ENCODE measurements around the gene LMNB1.
"Not testable (repeated sequence)": the region's sequence is repeated elsewhere in the genome, so short reads cannot be mapped to it uniquely, and the experiment has no call there.

Gene LMNB1

GRCh38 chr5:126776499-126777256 is at the start of gene LMNB1:
LMNB1 (plus strand) TSS chr5:126777136; CDS start chr5:126777509, 373 bp downstream.
- no peaks in the 10 kb centered on the region for H3K36me3 ChIP-seq (ENCODE audit: insufficient read depth, low read length)
- H3K9me3 ChIP-seq (ENCODE audit: insufficient read depth, low read depth, low read length): no peaks in the 10 kb centered on the region
- peaks cover 13% of the 10 kb centered on the region for H3K4me1 ChIP-seq (ENCODE audit: insufficient read depth, low read length, poor library complexity, severe bottlenecking)
- peaks cover 54% of the 10 kb centered on the region for H3K79me2 ChIP-seq (ENCODE audit: insufficient read depth, low read length)
- H3K27me3 ChIP-seq (ENCODE audit: insufficient read depth, low read length, poor library complexity, severe bottlenecking): peaks cover 8% of the 10 kb centered on the region
- H3K9me2 ChIP-seq (replicated peaks; ENCODE audit: low read depth, low read length): no peaks in the 10 kb centered on the region
- peak within 1 kb of the TSS; percentile 91 for H3K4me2 ChIP-seq (ENCODE audit: low read depth, low read length, poor library complexity, severe bottlenecking)
- H3K4me3 ChIP-seq (ENCODE audit: low read length, poor library complexity, severe bottlenecking): peak within 1 kb of the TSS; percentile 96
- peaks cover 28% of the 10 kb centered on the region for H4K20me1 ChIP-seq (ENCODE audit: insufficient read depth, low read length, poor library complexity, severe bottlenecking)
- TF ChIP-seq CTCF (conservative IDR thresholded peaks at IDR 0.05; ENCODE audit: low read length) (no peak), EZH2phosphoT487 (IDR thresholded peaks at IDR 0.05; ENCODE audit: borderline replicate concordance) (no peak)
- H3K9ac ChIP-seq (ENCODE audit: low read depth, low read length, poor library complexity, severe bottlenecking): peak within 1 kb of the TSS; percentile 100
- no peaks in the 10 kb centered on the region for H3F3A ChIP-seq (ENCODE audit: low read depth)
- H2AFZ ChIP-seq (ENCODE audit: low read length): peak within 1 kb of the TSS; percentile 75; the same call in 1 of the 2 replicates

- Histone ChIP-seq H3F3A (ENCODE audit: low read depth) (no peaks in the 10 kb centered on the region), H2AFZ (ENCODE audit: low read length) (no peak overlapping the region)
- TF ChIP-seq CTCF (conservative IDR thresholded peaks at IDR 0.05; ENCODE audit: low read length) (no peak), EZH2phosphoT487 (IDR thresholded peaks at IDR 0.05; ENCODE audit: borderline replicate concordance) (no peak)
Observed at GRCh38 chr5:126732716-126733115, 44.2 kb upstream of the LMNB1 start.

GRCh38 chr5:126734573-126734972 is 42.4 kb upstream of the LMNB1 start:
- not testable (repeated sequence) for H3K9me2 ChIP-seq (replicated peaks; ENCODE audit: low read depth, low read length); H3K36me3 ChIP-seq (ENCODE audit: insufficient read depth, low read length); H3K4me2 ChIP-seq (ENCODE audit: low read depth, low read length, poor library complexity, severe bottlenecking); H3K9me3 ChIP-seq (ENCODE audit: insufficient read depth, low read depth, low read length); H3K4me3 ChIP-seq (ENCODE audit: low read length, poor library complexity, severe bottlenecking); H3K4me1 ChIP-seq (ENCODE audit: insufficient read depth, low read length, poor library complexity, severe bottlenecking); H3F3A ChIP-seq (ENCODE audit: low read depth); H2AFZ ChIP-seq (ENCODE audit: low read length); H3K9ac ChIP-seq (ENCODE audit: low read depth, low read length, poor library complexity, severe bottlenecking); H3K27me3 ChIP-seq (ENCODE audit: insufficient read depth, low read length, poor library complexity, severe bottlenecking); H4K20me1 ChIP-seq (ENCODE audit: insufficient read depth, low read length, poor library complexity, severe bottlenecking); H3K79me2 ChIP-seq (ENCODE audit: insufficient read depth, low read length)

More at GRCh38 chr5:126732716-126733115, 44.2 kb upstream of the LMNB1 start:
- Histone ChIP-seq H3K9me3 (ENCODE audit: insufficient read depth, low read depth, low read length) (no peaks in the 10 kb centered on the region), H3K9me2 (replicated peaks; ENCODE audit: low read depth, low read length) (no peaks in the 10 kb centered on the region), H4K20me1 (ENCODE audit: insufficient read depth, low read length, poor library complexity, severe bottlenecking) (no peaks in the 10 kb centered on the region), H3K4me3 (ENCODE audit: low read length, poor library complexity, severe bottlenecking) (no peak overlapping the region), H3K27me3 (ENCODE audit: insufficient read depth, low read length, poor library complexity, severe bottlenecking) (no peaks in the 10 kb centered on the region), H3K4me1 (ENCODE audit: insufficient read depth, low read length, poor library complexity, severe bottlenecking) (no peaks in the 10 kb centered on the region), H3K79me2 (ENCODE audit: insufficient read depth, low read length) (no peaks in the 10 kb centered on the region), H3K36me3 (ENCODE audit: insufficient read depth, low read length) (no peaks in the 10 kb centered on the region), H3K4me2 (ENCODE audit: low read depth, low read length, poor library complexity, severe bottlenecking) (no peak overlapping the region), H3K9ac (ENCODE audit: low read depth, low read length, poor library complexity, severe bottlenecking) (no peak overlapping the region)

GRCh38 chr5:126736141-126736540 is 40.8 kb upstream of the LMNB1 start:
- no peaks in the 10 kb centered on the region for H3K36me3 ChIP-seq (ENCODE audit: insufficient read depth, low read length)
- no peaks in the 10 kb centered on the region for H3K4me1 ChIP-seq (ENCODE audit: insufficient read depth, low read length, poor library complexity, severe bottlenecking)
- H3K79me2 ChIP-seq (ENCODE audit: insufficient read depth, low read length): no peaks in the 10 kb centered on the region
- no peaks in the 10 kb centered on the region for H3F3A ChIP-seq (ENCODE audit: low read depth)
- no peaks in the 10 kb centered on the region for H4K20me1 ChIP-seq (ENCODE audit: insufficient read depth, low read length, poor library complexity, severe bottlenecking)
- H3K27me3 ChIP-seq (ENCODE audit: insufficient read depth, low read length, poor library complexity, severe bottlenecking): no peaks in the 10 kb centered on the region
- no peak overlapping the region for H3K4me2 ChIP-seq (ENCODE audit: low read depth, low read length, poor library complexity, severe bottlenecking)
- no peaks in the 10 kb centered on the region for H3K9me3 ChIP-seq (ENCODE audit: insufficient read depth, low read depth, low read length)
- H3K9me2 ChIP-seq (replicated peaks; ENCODE audit: low read depth, low read length): no peaks in the 10 kb centered on the region
- H2AFZ ChIP-seq (ENCODE audit: low read length): no peak overlapping the region
- no peak overlapping the region for H3K4me3 ChIP-seq (ENCODE audit: low read length, poor library complexity, severe bottlenecking)
- no peak overlapping the region for H3K9ac ChIP-seq (ENCODE audit: low read depth, low read length, poor library complexity, severe bottlenecking)
- no peak for TF ChIP-seq CTCF (conservative IDR thresholded peaks at IDR 0.05; ENCODE audit: low read length)
- no peak for TF ChIP-seq EZH2phosphoT487 (IDR thresholded peaks at IDR 0.05; ENCODE audit: borderline replicate concordance)

Data from Loucy (cell line).